H1 (cell line): Measurements from ENCODE around the gene PRRT1. TPM values are rescaled to one million over a fixed set of nuclear protein-coding genes. Genes with fewer than 3 reads are reported as not detected.

Experiments used
- CTCF ChIA-PET: fragments of 300-600 bp; sonication (Branson Sonifier 250); formaldehyde crosslinking; loops from one replicate; lab custom pipeline; 2021; ENCODE audit not compliant: partially characterized antibody; lab: Charles Lee
- POLR2A ChIA-PET: fragments of 300-600 bp; sonication (Branson Sonifier 250); formaldehyde crosslinking; loops from one replicate; lab custom pipeline; 2021; ENCODE audit warnings: inconsistent platforms; ENCODE audit not compliant: partially characterized antibody; lab: Charles Lee
- DNase-seq, 2 experiments: peaks; one replicate each; pipeline versions ENCODE4 v3.0.0 to v3.0.0-alpha.2; 2010 to 2022; ENCODE audit warnings: low spot score in 2 of 2, low read depth in 1 of 2, mixed read lengths in 1 of 2
- FAIRE-seq: peaks from 2 replicates; lab custom pipeline; 2011; peaks lifted over from hg19 to GRCh38; lab: Jason Lieb, UNC
- H2AFZ ChIP-seq: 2 replicates; pipeline ENCODE4 v1.8.1; 2012; ENCODE audit warnings: low read length, inconsistent platforms
- H2AK5ac ChIP-seq: 2 replicates; pipeline ENCODE4 v1.6.1; 2013; ENCODE audit warnings: low read depth, low read length
- H2BK120ac ChIP-seq: replicated peaks from 2 replicates; pipeline ENCODE3; 2013; ENCODE audit warnings: low read depth, low read length, inconsistent platforms
- H2BK12ac ChIP-seq: 2 replicates; pipeline ENCODE4 v1.6.1; 2013; ENCODE audit warnings: low read depth, low read length
- H2BK15ac ChIP-seq: 2 replicates; pipeline ENCODE4 v1.6.1; 2013; ENCODE audit warnings: low read length
- H2BK20ac ChIP-seq: 2 replicates; pipeline ENCODE4 v1.6.1; 2013; ENCODE audit warnings: low read length
- H2BK5ac ChIP-seq: 2 replicates; pipeline ENCODE4 v1.6.1; 2013; ENCODE audit warnings: low read depth, low read length
- H3K14ac ChIP-seq: 2 replicates; pipeline ENCODE4 v1.6.1; 2013; ENCODE audit warnings: inconsistent platforms; ENCODE audit not compliant: insufficient read length
- H3K18ac ChIP-seq: 2 replicates; pipeline ENCODE4 v1.6.1; 2013; ENCODE audit warnings: low read length; ENCODE audit errors: extremely low read depth
- H3K23ac ChIP-seq: 2 replicates; pipeline ENCODE4 v1.6.1; 2013; ENCODE audit warnings: inconsistent platforms; ENCODE audit not compliant: insufficient read length
- H3K23me2 ChIP-seq: 2 replicates; pipeline ENCODE4 v1.6.1; 2013; ENCODE audit warnings: low read depth, low read length
- H3K27ac ChIP-seq: 2 replicates; pipeline ENCODE4 v1.6.1; 2011; ENCODE audit warnings: low read depth, low read length, inconsistent platforms
- H3K27me3 ChIP-seq, 4 experiments: replicated peaks in 1 of 4; 1 replicate in 1 of 4; 2 replicates in 3 of 4; pipeline versions ENCODE4 v1.6.1 to v1.8.1; 2011 to 2013; ENCODE audit warnings: low read length in 3 of 4, mild to moderate bottlenecking in 3 of 4, inconsistent platforms in 2 of 4, mixed read lengths in 2 of 4, moderate library complexity in 1 of 4; ENCODE audit not compliant: control insufficient read depth in 3 of 4, insufficient read depth in 3 of 4; ENCODE audit errors: extremely low read depth in 1 of 4
- H3K36me3 ChIP-seq, 4 experiments: 2 replicates each; pipeline versions ENCODE4 v1.6.1 to v1.8.1; 2011 to 2013; ENCODE audit warnings: mild to moderate bottlenecking in 4 of 4, low read length in 3 of 4, moderate library complexity in 2 of 4, control low read depth in 1 of 4, inconsistent platforms in 1 of 4; ENCODE audit not compliant: insufficient read depth in 4 of 4, control insufficient read depth in 2 of 4
- H3K4ac ChIP-seq: replicated peaks from 2 replicates; pipeline ENCODE3; 2013; ENCODE audit warnings: low read length, low read depth, mixed read lengths, inconsistent platforms; ENCODE audit not compliant: insufficient read length
- H3K4me1 ChIP-seq, 4 experiments: replicated peaks in 1 of 4; 1 replicate in 1 of 4; 2 replicates in 3 of 4; pipeline versions ENCODE4 v1.6.1 to v1.8.1; 2011 to 2013; ENCODE audit warnings: low read length in 3 of 4, inconsistent platforms in 2 of 4, mixed read lengths in 1 of 4; ENCODE audit not compliant: insufficient read depth in 4 of 4, control insufficient read depth in 3 of 4
- H3K4me2 ChIP-seq, 2 experiments: 2 replicates each; pipeline versions ENCODE4 v1.6.1 to v1.8.1; 2011 to 2013; ENCODE audit warnings: low read depth in 2 of 2, low read length in 2 of 2, control low read depth in 1 of 2, inconsistent platforms in 1 of 2, mild to moderate bottlenecking in 1 of 2; ENCODE audit not compliant: insufficient read depth in 1 of 2
- H3K4me3 ChIP-seq, 4 experiments: fragments of 200-600, 300-600 bp in 1 of 4; sonication (generic), shearing (Covaris generic), sonication (Bioruptor Twin) in 1 of 4; 2 replicates each; pipeline versions ENCODE4 v1.5.1 to v1.8.1; 2011 to 2016; ENCODE audit warnings: low read length in 4 of 4, low read depth in 3 of 4, control low read depth in 2 of 4, inconsistent platforms in 2 of 4, mild to moderate bottlenecking in 2 of 4, mixed read lengths in 1 of 4, moderate library complexity in 1 of 4; ENCODE audit not compliant: insufficient read depth in 2 of 4; ENCODE audit errors: extremely low read depth in 1 of 4
- H3K56ac ChIP-seq: replicated peaks from 2 replicates; pipeline ENCODE3; 2013; ENCODE audit warnings: low read depth, mild to moderate bottlenecking, mixed read lengths, low read length, inconsistent platforms; ENCODE audit not compliant: insufficient read length
- H3K79me1 ChIP-seq: 2 replicates; pipeline ENCODE4 v1.6.1; 2013; ENCODE audit warnings: low read depth, low read length, control low read depth
- H3K79me2 ChIP-seq, 2 experiments: 2 replicates each; pipeline versions ENCODE4 v1.6.1 to v1.8.1; 2012 to 2013; ENCODE audit warnings: low read length in 2 of 2, mild to moderate bottlenecking in 2 of 2, inconsistent platforms in 1 of 2; ENCODE audit not compliant: insufficient read depth in 2 of 2, control insufficient read depth in 1 of 2
- H3K9ac ChIP-seq, 4 experiments: replicated peaks in 1 of 4; 1 replicate in 1 of 4; 2 replicates in 3 of 4; pipeline versions ENCODE4 v1.6.1 to v1.8.1; 2011 to 2013; ENCODE audit warnings: low read depth in 3 of 4, low read length in 3 of 4, control low read depth in 2 of 4, mild to moderate bottlenecking in 2 of 4, moderate library complexity in 2 of 4, inconsistent platforms in 1 of 4; ENCODE audit errors: extremely low read depth in 1 of 4
- H3K9me3 ChIP-seq, 2 experiments: 2 replicates each; pipeline versions ENCODE4 v1.6.1 to v1.8.1; 2012 to 2013; ENCODE audit warnings: mild to moderate bottlenecking in 2 of 2, moderate library complexity in 2 of 2, control low read depth in 1 of 2, inconsistent platforms in 1 of 2, low read depth in 1 of 2, low read length in 1 of 2, mixed read lengths in 1 of 2; ENCODE audit not compliant: insufficient read depth in 2 of 2
- H4K20me1 ChIP-seq, 2 experiments: replicated peaks in 1 of 2; 2 replicates each; pipeline versions ENCODE3 to v1.8.1; 2011 to 2013; ENCODE audit warnings: inconsistent platforms in 2 of 2, low read length in 2 of 2, mild to moderate bottlenecking in 1 of 2; ENCODE audit not compliant: insufficient read depth in 2 of 2, control insufficient read depth in 1 of 2
- H4K5ac ChIP-seq: 2 replicates; pipeline ENCODE4 v1.6.1; 2013; ENCODE audit warnings: low read length, low read depth, mixed read lengths, inconsistent platforms; ENCODE audit not compliant: insufficient read length
- H4K8ac ChIP-seq: 2 replicates; pipeline ENCODE4 v1.8.0; 2013; ENCODE audit warnings: mild to moderate bottlenecking, moderate library complexity, low read length, inconsistent platforms; ENCODE audit not compliant: insufficient read depth; ENCODE audit errors: extremely low read depth
- H4K91ac ChIP-seq: replicated peaks from 2 replicates; pipeline ENCODE3; 2013; ENCODE audit warnings: low read length, mixed read lengths, inconsistent platforms; ENCODE audit not compliant: insufficient read length
- CEBPB ChIP-seq: IDR thresholded peaks from 2 replicates; pipeline ENCODE4 v1.6.1; 2012; ENCODE audit warnings: low read depth, low read length
- CHD2 ChIP-seq: IDR thresholded peaks from 2 replicates; pipeline ENCODE4 v1.6.1; 2012; ENCODE audit warnings: low read length, improper control_type of control experiment
- EP300 ChIP-seq, 2 experiments: IDR thresholded peaks; 1 replicate in 1 of 2; 2 replicates in 1 of 2; pipeline ENCODE4 v1.6.1; 2011 to 2012; ENCODE audit warnings: low read depth in 2 of 2, low read length in 2 of 2, mild to moderate bottlenecking in 2 of 2, borderline replicate concordance in 1 of 2, inconsistent platforms in 1 of 2, moderate library complexity in 1 of 2
- EZH2 ChIP-seq: fragments of 200-600 bp; sonication (generic); IDR thresholded peaks from 2 replicates; pipeline ENCODE4 v1.7.1; 2012; ENCODE audit warnings: low read depth, mild to moderate bottlenecking, moderate library complexity, low read length, inconsistent platforms; ENCODE audit not compliant: severe bottlenecking
- FOSL1 ChIP-seq: IDR thresholded peaks from 2 replicates; pipeline ENCODE4 v1.6.1; 2011; ENCODE audit warnings: mild to moderate bottlenecking, low read depth, low read length, moderate library complexity; ENCODE audit not compliant: insufficient read depth
- GTF2F1 ChIP-seq: IDR thresholded peaks from 2 replicates; pipeline ENCODE4 v1.6.1; 2012; ENCODE audit warnings: low read depth, low read length, improper control_type of control experiment, borderline replicate concordance
- NANOG ChIP-seq: IDR thresholded peaks from 2 replicates; pipeline ENCODE4 v1.6.1; 2011; ENCODE audit warnings: low read length, low read depth, mild to moderate bottlenecking, inconsistent platforms; ENCODE audit not compliant: insufficient read depth, poor library complexity, severe bottlenecking
- RFX5 ChIP-seq: IDR thresholded peaks from 2 replicates; pipeline ENCODE4 v1.6.1; 2011; ENCODE audit warnings: low read depth, low read length, improper control_type of control experiment, borderline replicate concordance
- RNF2 ChIP-seq: fragments of 200-900, 300-1000 bp; sonication (generic); IDR thresholded peaks from 2 replicates; pipeline ENCODE4 v1.7.1; 2016; ENCODE audit warnings: borderline replicate concordance, low read depth, mild to moderate bottlenecking, antibody characterized with exemption, low read length; ENCODE audit not compliant: poor library complexity, severe bottlenecking; ENCODE audit errors: missing control alignments
- SUZ12 ChIP-seq: fragments of 200-600 bp; sonication (generic); IDR thresholded peaks from 2 replicates; pipeline ENCODE4 v1.6.1; 2012; ENCODE audit warnings: mild to moderate bottlenecking, inconsistent platforms, low read length, moderate library complexity, mixed read lengths
- TCF12 ChIP-seq: IDR thresholded peaks from 2 replicates; pipeline ENCODE4 v1.6.1; 2011; ENCODE audit warnings: low read depth, mild to moderate bottlenecking, low read length
- WGBS, 2 experiments: shearing (Covaris generic) in 1 of 2; methylation state at CpG; one replicate each; pipeline versions ENCODE4 v1.1.6 to v1.1.7; 2013 to 2015; ENCODE audit warnings: low lambda C conversion rate in 2 of 2, mixed read lengths in 2 of 2, inconsistent platforms in 1 of 2, low coverage in 1 of 2, missing lambda C conversion rate in 1 of 2; ENCODE audit not compliant: insufficient replicate concordance in 2 of 2, insufficient coverage in 1 of 2, insufficient read length in 1 of 2; ENCODE audit errors: extremely low coverage in 1 of 2, missing lambda C conversion rate in 1 of 2; 5-methylcytosine and 5-hydroxymethylcytosine counted together
- polyA plus RNA-seq, 7 experiments: library from polyadenylated mRNA; depleted of rRNA in 3 of 7; stranded (reverse) in 5 of 7; unstranded in 2 of 7; fragments of >200 nt in 5 of 7; fragments of 200-250 nt in 2 of 7; gene quantifications; 1 replicate in 5 of 7; 2 replicates in 1 of 7; 4 replicates in 1 of 7; pipeline versions ENCODE4 v1.2.1 to v1.2.3, GENCODE V29; 2011 to 2013; ENCODE audit warnings: missing spikeins in 2 of 7, mixed read lengths in 2 of 7
- total RNA-seq: library from RNA; stranded (reverse); fragmentation: NEBNext Ultra II Directional; extraction: Animal tissue kit (Norgen Biotek cat#: 25700); gene quantifications from 2 replicates; pipeline ENCODE4 v1.2.1, GENCODE V29; 2021
- TF ChIP-seq, protein P1 (sequence below): IDR thresholded peaks from 2 replicates; pipeline ENCODE4 v1.6.1; 2011; ENCODE audit warnings: low read length, improper control_type of control experiment

PRRT1 gene
- total and polyA plus RNA-seq, 2 of the 8 experiments (the other 6 are each of a cell fraction or from before 2014, with no cell fraction given): 0.71 to 2.8 TPM

DNA sequence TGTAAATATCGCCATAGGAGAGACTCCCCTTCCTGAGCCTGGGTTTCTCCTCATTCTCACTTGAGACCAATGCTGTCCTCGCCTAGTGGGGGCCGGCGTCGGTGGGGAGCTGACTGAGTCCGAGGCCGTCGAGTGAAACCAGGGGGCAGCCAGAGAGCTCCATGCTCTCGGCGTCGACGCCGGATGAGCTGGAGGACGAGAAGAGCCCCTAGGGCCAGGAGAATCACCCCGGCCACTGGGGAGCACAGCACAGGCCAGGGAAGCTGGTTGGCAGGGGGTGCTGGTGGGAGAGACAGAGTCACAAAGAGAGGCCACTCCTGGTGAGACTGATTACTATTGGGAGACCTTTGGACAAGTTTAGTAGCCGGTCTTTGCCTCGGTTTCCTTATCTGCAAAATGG is 47.1 kb upstream of the PRRT1 start:
- H3K9ac ChIP-seq: no peak overlapping the region
- H3K4me3 ChIP-seq: no peak overlapping the region
- CTCF ChIA-PET: interaction anchor here (1.7 to 2.6 kb wide), 2 partner anchors 32 to 80 kb away, joined by 4 to 9 read pairs; no protein-coding TSS in a partner anchor
- no peaks in the 10 kb centered on the region for H3K79me2 ChIP-seq
- no peak overlapping the region for H2BK15ac ChIP-seq
- no peak overlapping the region for H2BK20ac ChIP-seq
- FAIRE-seq (no peak), DNase-seq (no peak)
- no peaks in the 10 kb centered on the region for H3K36me3 ChIP-seq
- no peak overlapping the region for H3K27ac ChIP-seq
- H3K4ac ChIP-seq: no peak overlapping the region
- no peaks in the 10 kb centered on the region for H3K27me3 ChIP-seq
- H2BK120ac ChIP-seq: no peak overlapping the region
- no peak overlapping the region for H3K56ac ChIP-seq
- no peak overlapping the region for H3K23ac ChIP-seq
- no peak overlapping the region for H4K8ac ChIP-seq
- no peak overlapping the region for H3K4me2 ChIP-seq
- no peak overlapping the region for H2BK5ac ChIP-seq
- no peak overlapping the region for H3K18ac ChIP-seq
- no peak overlapping the region for H4K91ac ChIP-seq
- no peaks in the 10 kb centered on the region for H4K20me1 ChIP-seq
- H3K79me1 ChIP-seq: no peaks in the 10 kb centered on the region
- no peak overlapping the region for H3K14ac ChIP-seq
- no peak overlapping the region for H2BK12ac ChIP-seq
- H3K9me3 ChIP-seq: no peaks in the 10 kb centered on the region
- peaks cover 7% of the 10 kb centered on the region; the same call in 1 of the 2 replicates for H3K23me2 ChIP-seq
- H4K5ac ChIP-seq: no peak overlapping the region
- 88% methylated on average over 17 of the region's 17 CpGs; no CpG with 5 or more reads in 1 of the 2 experiments for WGBS, 2 experiments
- POLR2A ChIA-PET: interaction anchor here (13.3 kb wide), 1 partner anchor 19 kb away, joined by 194 read pairs; the partner anchor contains the start of genes AGPAT1 and RNF5
- H2AFZ ChIP-seq: no peak overlapping the region
- no peak overlapping the region for H2AK5ac ChIP-seq
- H3K4me1 ChIP-seq: peaks cover 8 to 22% (median 10%) of the 10 kb centered on the region in 4 experiments
- TF ChIP-seq RNF2 (no peak), GTF2F1 (no peak), RFX5 (no peak), SUZ12 (no peak), FOSL1 (no peak), EZH2 (no peak), CHD2 (no peak), TCF12 (no peak), NANOG (no peak), EP300 (IDR thresholded peaks at IDR 0.05; ENCODE audit: borderline replicate concordance in 1 of 2, low read depth in 2 of 2, low read length in 2 of 2) (no peak), CEBPB (no peak)
- TF ChIP-seq, protein P1, sequence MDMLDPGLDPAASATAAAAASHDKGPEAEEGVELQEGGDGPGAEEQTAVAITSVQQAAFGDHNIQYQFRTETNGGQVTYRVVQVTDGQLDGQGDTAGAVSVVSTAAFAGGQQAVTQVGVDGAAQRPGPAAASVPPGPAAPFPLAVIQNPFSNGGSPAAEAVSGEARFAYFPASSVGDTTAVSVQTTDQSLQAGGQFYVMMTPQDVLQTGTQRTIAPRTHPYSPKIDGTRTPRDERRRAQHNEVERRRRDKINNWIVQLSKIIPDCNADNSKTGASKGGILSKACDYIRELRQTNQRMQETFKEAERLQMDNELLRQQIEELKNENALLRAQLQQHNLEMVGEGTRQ: no peak
